GM19193 (cell line): ENCODE data around the gene ADAMTSL1.

Experiments used
- POLR2A ChIP-seq: IDR thresholded peaks from 4 replicates; pipeline ENCODE4 v1.6.1; 2011; ENCODE audit not compliant: insufficient read depth, insufficient read length; ENCODE audit errors: extremely low read depth

Gene ADAMTSL1

GRCh38 chr9:18688581-18689565 lies 214.9 kb downstream of the ADAMTSL1 start:
- no peak for TF ChIP-seq POLR2A

GRCh38 chr9:18689921-18690320 lies 216.0 kb downstream of the ADAMTSL1 start:
- no peak for TF ChIP-seq POLR2A

GRCh38 chr9:18692268-18692667 lies 218.3 kb downstream of the ADAMTSL1 start:
- no peak for TF ChIP-seq POLR2A

GRCh38 chr9:18692962-18693361 lies 219.0 kb downstream of the ADAMTSL1 start:
- no peak for TF ChIP-seq POLR2A

GRCh38 chr9:18694959-18695668 lies 221.2 kb downstream of the ADAMTSL1 start:
- no peak for TF ChIP-seq POLR2A

GRCh38 chr9:18698992-18699391 lies 225.0 kb downstream of the ADAMTSL1 start:
- TF ChIP-seq POLR2A, result no peak

GRCh38 chr9:18699764-18700163 lies 225.8 kb downstream of the ADAMTSL1 start:
- TF ChIP-seq POLR2A, result no peak

GRCh38 chr9:18700714-18701113 lies 226.8 kb downstream of the ADAMTSL1 start:
- no peak for TF ChIP-seq POLR2A

- no peak for TF ChIP-seq POLR2A
Measured at GRCh38 chr9:18703151-18703900, 229.4 kb downstream of the ADAMTSL1 start.

GRCh38 chr9:18703901-18704379 lies 230.0 kb downstream of the ADAMTSL1 start:
- no peak for TF ChIP-seq POLR2A

GRCh38 chr9:18705796-18706392 lies 231.9 kb downstream of the ADAMTSL1 start:
- TF ChIP-seq POLR2A, result no peak

GRCh38 chr9:18706648-18707047 lies 232.7 kb downstream of the ADAMTSL1 start:
- TF ChIP-seq POLR2A, result no peak

- TF ChIP-seq POLR2A, result no peak
Measured at GRCh38 chr9:18707061-18707461, 233.1 kb downstream of the ADAMTSL1 start.

GRCh38 chr9:18707489-18708205 lies 233.7 kb downstream of the ADAMTSL1 start:
- no peak for TF ChIP-seq POLR2A
